ENCODE measurements around the gene SYT5. TPM values are rescaled to one million over a fixed set of nuclear protein-coding genes. Genes with fewer than 3 reads are reported as not detected.

Gene SYT5
- total and polyA plus RNA-seq, 2 of the 13 experiments (the other 11 are each of a cell fraction or from before 2014, with no cell fraction given), result not detected

DNA sequence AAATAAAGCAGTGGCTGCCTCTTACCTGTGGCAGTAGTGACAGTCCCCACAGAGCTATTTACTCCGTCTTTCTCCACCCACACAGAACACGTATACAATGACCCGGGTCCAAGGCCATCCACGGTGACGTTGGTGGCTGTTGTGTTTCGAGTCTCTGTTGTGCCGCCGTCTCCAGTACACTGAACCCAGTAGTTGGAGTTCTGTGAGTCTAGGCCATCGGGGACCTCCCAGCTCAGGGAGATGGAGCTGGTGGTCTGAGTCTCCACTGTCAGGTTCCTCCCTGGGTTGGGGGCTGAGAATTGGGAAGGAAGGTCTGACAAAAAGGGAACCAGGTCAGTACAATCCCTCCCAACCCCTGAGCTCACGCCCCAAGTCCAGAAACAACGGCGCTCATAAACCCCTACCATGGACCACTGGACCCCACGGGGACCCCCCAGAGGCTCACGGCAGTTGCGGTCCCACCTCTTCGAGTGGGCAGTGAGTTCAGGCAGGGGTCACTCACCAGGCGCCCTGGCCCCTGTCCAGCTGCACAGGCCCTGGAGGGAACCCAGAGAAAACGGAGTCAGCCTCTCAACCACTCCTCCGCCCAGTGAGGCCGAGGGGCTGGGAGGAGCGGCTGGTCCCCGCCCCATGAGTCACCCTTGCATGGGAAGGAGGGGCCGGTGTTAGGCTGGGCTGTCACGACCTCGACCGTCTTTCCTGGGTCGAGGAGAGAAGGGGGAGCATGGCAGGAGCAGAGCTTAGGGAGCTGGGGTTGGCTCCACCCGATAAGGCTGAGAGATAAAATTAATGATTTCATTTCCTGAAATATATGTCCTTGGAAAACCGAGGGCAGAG, 26.8 kb upstream of the SYT5 start (continued):
- TF ChIP-seq, protein P1, sequence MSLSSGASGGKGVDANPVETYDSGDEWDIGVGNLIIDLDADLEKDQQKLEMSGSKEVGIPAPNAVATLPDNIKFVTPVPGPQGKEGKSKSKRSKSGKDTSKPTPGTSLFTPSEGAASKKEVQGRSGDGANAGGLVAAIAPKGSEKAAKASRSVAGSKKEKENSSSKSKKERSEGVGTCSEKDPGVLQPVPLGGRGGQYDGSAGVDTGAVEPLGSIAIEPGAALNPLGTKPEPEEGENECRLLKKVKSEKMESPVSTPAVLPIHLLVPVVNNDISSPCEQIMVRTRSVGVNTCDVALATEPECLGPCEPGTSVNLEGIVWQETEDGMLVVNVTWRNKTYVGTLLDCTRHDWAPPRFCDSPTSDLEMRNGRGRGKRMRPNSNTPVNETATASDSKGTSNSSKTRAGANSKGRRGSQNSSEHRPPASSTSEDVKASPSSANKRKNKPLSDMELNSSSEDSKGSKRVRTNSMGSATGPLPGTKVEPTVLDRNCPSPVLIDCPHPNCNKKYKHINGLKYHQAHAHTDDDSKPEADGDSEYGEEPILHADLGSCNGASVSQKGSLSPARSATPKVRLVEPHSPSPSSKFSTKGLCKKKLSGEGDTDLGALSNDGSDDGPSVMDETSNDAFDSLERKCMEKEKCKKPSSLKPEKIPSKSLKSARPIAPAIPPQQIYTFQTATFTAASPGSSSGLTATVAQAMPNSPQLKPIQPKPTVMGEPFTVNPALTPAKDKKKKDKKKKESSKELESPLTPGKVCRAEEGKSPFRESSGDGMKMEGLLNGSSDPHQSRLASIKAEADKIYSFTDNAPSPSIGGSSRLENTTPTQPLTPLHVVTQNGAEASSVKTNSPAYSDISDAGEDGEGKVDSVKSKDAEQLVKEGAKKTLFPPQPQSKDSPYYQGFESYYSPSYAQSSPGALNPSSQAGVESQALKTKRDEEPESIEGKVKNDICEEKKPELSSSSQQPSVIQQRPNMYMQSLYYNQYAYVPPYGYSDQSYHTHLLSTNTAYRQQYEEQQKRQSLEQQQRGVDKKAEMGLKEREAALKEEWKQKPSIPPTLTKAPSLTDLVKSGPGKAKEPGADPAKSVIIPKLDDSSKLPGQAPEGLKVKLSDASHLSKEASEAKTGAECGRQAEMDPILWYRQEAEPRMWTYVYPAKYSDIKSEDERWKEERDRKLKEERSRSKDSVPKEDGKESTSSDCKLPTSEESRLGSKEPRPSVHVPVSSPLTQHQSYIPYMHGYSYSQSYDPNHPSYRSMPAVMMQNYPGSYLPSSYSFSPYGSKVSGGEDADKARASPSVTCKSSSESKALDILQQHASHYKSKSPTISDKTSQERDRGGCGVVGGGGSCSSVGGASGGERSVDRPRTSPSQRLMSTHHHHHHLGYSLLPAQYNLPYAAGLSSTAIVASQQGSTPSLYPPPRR (CRISPR knock-in tag; IDR thresholded peaks at IDR 0.05; ENCODE audit: borderline replicate concordance), result no peak; the same call in 1 of the 2 replicates
- TF ChIP-seq ZNF737 (CRISPR knock-in tag; IDR thresholded peaks at IDR 0.05; ENCODE audit: borderline replicate concordance) (0 out of 2 replicates have a peak, but pooled peaks have one; percentile 74), PITX1 (CRISPR knock-in tag; IDR thresholded peaks at IDR 0.05) (no peak), MAFK (conservative IDR thresholded peaks at IDR 0.05 in 1 of 2, IDR thresholded peaks at IDR 0.05 in 1 of 2; ENCODE audit: low read length in 2 of 2) (no peak), TOE1 (CRISPR knock-in tag; IDR thresholded peaks at IDR 0.05) (no peak), ZC3H4 (CRISPR knock-in tag; IDR thresholded peaks at IDR 0.05; ENCODE audit: borderline replicate concordance) (no peak), TBL1XR1 (IDR thresholded peaks at IDR 0.05; ENCODE audit: borderline replicate concordance, low read length, partially characterized antibody) (peak; percentile 71), ZNF350 (CRISPR knock-in tag; IDR thresholded peaks at IDR 0.05; ENCODE audit: borderline replicate concordance, low read depth) (peak; percentile 95), KLF11 (CRISPR knock-in tag; IDR thresholded peaks at IDR 0.05) (no peak), RAD21 (CRISPR knock-in tag; IDR thresholded peaks at IDR 0.05) (0 out of 2 replicates have a peak, but pooled peaks have one; percentile 20), ZMAT3 (CRISPR knock-in tag; conservative IDR thresholded peaks at IDR 0.05) (peak; percentile 42; the same call in 1 of the 2 replicates), ZNF333 (CRISPR knock-in tag; IDR thresholded peaks at IDR 0.05; ENCODE audit: borderline replicate concordance) (peak; percentile 71; the same call in 1 of the 2 replicates), CHCHD3 (CRISPR knock-in tag; IDR thresholded peaks at IDR 0.05) (no peak)
- TF ChIP-seq, protein P2, sequence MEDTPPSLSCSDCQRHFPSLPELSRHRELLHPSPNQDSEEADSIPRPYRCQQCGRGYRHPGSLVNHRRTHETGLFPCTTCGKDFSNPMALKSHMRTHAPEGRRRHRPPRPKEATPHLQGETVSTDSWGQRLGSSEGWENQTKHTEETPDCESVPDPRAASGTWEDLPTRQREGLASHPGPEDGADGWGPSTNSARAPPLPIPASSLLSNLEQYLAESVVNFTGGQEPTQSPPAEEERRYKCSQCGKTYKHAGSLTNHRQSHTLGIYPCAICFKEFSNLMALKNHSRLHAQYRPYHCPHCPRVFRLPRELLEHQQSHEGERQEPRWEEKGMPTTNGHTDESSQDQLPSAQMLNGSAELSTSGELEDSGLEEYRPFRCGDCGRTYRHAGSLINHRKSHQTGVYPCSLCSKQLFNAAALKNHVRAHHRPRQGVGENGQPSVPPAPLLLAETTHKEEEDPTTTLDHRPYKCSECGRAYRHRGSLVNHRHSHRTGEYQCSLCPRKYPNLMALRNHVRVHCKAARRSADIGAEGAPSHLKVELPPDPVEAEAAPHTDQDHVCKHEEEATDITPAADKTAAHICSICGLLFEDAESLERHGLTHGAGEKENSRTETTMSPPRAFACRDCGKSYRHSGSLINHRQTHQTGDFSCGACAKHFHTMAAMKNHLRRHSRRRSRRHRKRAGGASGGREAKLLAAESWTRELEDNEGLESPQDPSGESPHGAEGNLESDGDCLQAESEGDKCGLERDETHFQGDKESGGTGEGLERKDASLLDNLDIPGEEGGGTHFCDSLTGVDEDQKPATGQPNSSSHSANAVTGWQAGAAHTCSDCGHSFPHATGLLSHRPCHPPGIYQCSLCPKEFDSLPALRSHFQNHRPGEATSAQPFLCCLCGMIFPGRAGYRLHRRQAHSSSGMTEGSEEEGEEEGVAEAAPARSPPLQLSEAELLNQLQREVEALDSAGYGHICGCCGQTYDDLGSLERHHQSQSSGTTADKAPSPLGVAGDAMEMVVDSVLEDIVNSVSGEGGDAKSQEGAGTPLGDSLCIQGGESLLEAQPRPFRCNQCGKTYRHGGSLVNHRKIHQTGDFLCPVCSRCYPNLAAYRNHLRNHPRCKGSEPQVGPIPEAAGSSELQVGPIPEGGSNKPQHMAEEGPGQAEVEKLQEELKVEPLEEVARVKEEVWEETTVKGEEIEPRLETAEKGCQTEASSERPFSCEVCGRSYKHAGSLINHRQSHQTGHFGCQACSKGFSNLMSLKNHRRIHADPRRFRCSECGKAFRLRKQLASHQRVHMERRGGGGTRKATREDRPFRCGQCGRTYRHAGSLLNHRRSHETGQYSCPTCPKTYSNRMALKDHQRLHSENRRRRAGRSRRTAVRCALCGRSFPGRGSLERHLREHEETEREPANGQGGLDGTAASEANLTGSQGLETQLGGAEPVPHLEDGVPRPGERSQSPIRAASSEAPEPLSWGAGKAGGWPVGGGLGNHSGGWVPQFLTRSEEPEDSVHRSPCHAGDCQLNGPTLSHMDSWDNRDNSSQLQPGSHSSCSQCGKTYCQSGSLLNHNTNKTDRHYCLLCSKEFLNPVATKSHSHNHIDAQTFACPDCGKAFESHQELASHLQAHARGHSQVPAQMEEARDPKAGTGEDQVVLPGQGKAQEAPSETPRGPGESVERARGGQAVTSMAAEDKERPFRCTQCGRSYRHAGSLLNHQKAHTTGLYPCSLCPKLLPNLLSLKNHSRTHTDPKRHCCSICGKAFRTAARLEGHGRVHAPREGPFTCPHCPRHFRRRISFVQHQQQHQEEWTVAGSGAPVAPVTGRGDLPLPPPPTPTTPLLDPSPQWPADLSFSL (CRISPR knock-in tag; IDR thresholded peaks at IDR 0.05), result peak; percentile 32; the same call in 1 of the 2 replicates
- TF ChIP-seq, protein P3, sequence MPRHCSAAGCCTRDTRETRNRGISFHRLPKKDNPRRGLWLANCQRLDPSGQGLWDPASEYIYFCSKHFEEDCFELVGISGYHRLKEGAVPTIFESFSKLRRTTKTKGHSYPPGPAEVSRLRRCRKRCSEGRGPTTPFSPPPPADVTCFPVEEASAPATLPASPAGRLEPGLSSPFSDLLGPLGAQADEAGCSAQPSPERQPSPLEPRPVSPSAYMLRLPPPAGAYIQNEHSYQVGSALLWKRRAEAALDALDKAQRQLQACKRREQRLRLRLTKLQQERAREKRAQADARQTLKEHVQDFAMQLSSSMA (CRISPR knock-in tag; IDR thresholded peaks at IDR 0.05), result no peak; the same call in 1 of the 2 replicates
